Loucy (cell line): ENCODE data around the gene CEP72.

Experiments used
- H2AFZ ChIP-seq: fragments of 200-600 bp; sonication (generic); 2 replicates; pipeline ENCODE4 v1.6.0; 2016; ENCODE audit warnings: antibody characterized with exemption, mild to moderate bottlenecking, low read length, moderate library complexity
- H3F3A ChIP-seq: fragments of 200-600 bp; 2 replicates; pipeline ENCODE4 v1.6.0; 2016; ENCODE audit warnings: antibody characterized with exemption, low read depth, mild to moderate bottlenecking
- H3K27me3 ChIP-seq: fragments of 200-600 bp; sonication (generic); 2 replicates; pipeline ENCODE4 v1.6.1; 2014; ENCODE audit warnings: low read length, mild to moderate bottlenecking; ENCODE audit not compliant: insufficient read depth, poor library complexity, severe bottlenecking
- H3K36me3 ChIP-seq: fragments of 200-600 bp; sonication (generic); 2 replicates; pipeline ENCODE4 v1.6.1; 2016; ENCODE audit warnings: low read length; ENCODE audit not compliant: insufficient read depth
- H3K4me1 ChIP-seq: fragments of 200-600 bp; sonication (generic); 2 replicates; pipeline ENCODE4 v1.5.1; 2014; ENCODE audit warnings: low read length, mild to moderate bottlenecking; ENCODE audit not compliant: insufficient read depth, poor library complexity, severe bottlenecking
- H3K4me2 ChIP-seq: fragments of 200-600 bp; sonication (generic); 2 replicates; pipeline ENCODE4 v1.6.0; 2014; ENCODE audit warnings: antibody characterized with exemption, low read length, low read depth, mild to moderate bottlenecking; ENCODE audit not compliant: poor library complexity, severe bottlenecking
- H3K4me3 ChIP-seq: fragments of 200-600 bp; sonication (generic); 2 replicates; pipeline ENCODE4 v1.5.1; 2014; ENCODE audit warnings: low read length, mild to moderate bottlenecking, mixed read lengths; ENCODE audit not compliant: poor library complexity, severe bottlenecking
- H3K79me2 ChIP-seq: fragments of 200-600 bp; sonication (generic); 2 replicates; pipeline ENCODE4 v1.6.1; 2014; ENCODE audit warnings: low read length; ENCODE audit not compliant: insufficient read depth
- H3K9ac ChIP-seq: fragments of 200-600 bp; sonication (generic); 2 replicates; pipeline ENCODE4 v1.6.0; 2014; ENCODE audit warnings: mild to moderate bottlenecking, low read depth, low read length, moderate library complexity; ENCODE audit not compliant: poor library complexity, severe bottlenecking
- H3K9me2 ChIP-seq: fragments of 200-600 bp; sonication (generic); replicated peaks from 2 replicates; pipeline ENCODE4 v1.6.1; 2016; ENCODE audit warnings: low read depth, low read length, mixed read lengths
- H3K9me3 ChIP-seq: fragments of 200-600 bp; sonication (generic); 2 replicates; pipeline ENCODE4 v1.6.1; 2014; ENCODE audit warnings: mild to moderate bottlenecking, antibody characterized with exemption, low read length, low read depth; ENCODE audit not compliant: insufficient read depth
- H4K20me1 ChIP-seq: fragments of 200-600 bp; sonication (generic); 2 replicates; pipeline ENCODE4 v1.6.0; 2014; ENCODE audit warnings: antibody characterized with exemption, low read length, mild to moderate bottlenecking; ENCODE audit not compliant: insufficient read depth, poor library complexity, severe bottlenecking
- EZH2phosphoT487 ChIP-seq: fragments of 200-600 bp; IDR thresholded peaks from 2 replicates; pipeline ENCODE4 v1.6.1; 2018; ENCODE audit warnings: antibody characterized with exemption, mild to moderate bottlenecking, moderate library complexity, borderline replicate concordance
- TF ChIP-seq, protein P1 (sequence below): fragments of 200-600 bp; sonication (generic); conservative IDR thresholded peaks from 2 replicates; pipeline ENCODE4 v1.5.1; 2014; ENCODE audit warnings: mild to moderate bottlenecking, antibody characterized with exemption, low read length

CEP72 gene

GRCh38 chr5:606526-607399 lies 5.4 kb upstream of the CEP72 start:
- H3K4me3 ChIP-seq, result no peak overlapping the region
- no peak overlapping the region for H3K9ac ChIP-seq
- no peaks in the 10 kb centered on the region for H3K27me3 ChIP-seq
- no peaks in the 10 kb centered on the region for H3F3A ChIP-seq
- H3K9me3 ChIP-seq, result no peaks in the 10 kb centered on the region
- TF ChIP-seq, protein P1, sequence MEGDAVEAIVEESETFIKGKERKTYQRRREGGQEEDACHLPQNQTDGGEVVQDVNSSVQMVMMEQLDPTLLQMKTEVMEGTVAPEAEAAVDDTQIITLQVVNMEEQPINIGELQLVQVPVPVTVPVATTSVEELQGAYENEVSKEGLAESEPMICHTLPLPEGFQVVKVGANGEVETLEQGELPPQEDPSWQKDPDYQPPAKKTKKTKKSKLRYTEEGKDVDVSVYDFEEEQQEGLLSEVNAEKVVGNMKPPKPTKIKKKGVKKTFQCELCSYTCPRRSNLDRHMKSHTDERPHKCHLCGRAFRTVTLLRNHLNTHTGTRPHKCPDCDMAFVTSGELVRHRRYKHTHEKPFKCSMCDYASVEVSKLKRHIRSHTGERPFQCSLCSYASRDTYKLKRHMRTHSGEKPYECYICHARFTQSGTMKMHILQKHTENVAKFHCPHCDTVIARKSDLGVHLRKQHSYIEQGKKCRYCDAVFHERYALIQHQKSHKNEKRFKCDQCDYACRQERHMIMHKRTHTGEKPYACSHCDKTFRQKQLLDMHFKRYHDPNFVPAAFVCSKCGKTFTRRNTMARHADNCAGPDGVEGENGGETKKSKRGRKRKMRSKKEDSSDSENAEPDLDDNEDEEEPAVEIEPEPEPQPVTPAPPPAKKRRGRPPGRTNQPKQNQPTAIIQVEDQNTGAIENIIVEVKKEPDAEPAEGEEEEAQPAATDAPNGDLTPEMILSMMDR, result no peak
- no peak for TF ChIP-seq EZH2phosphoT487
- no peak overlapping the region for H2AFZ ChIP-seq
- H3K4me1 ChIP-seq, result peaks cover 8% of the 10 kb centered on the region
- no peaks in the 10 kb centered on the region for H3K9me2 ChIP-seq
- no peaks in the 10 kb centered on the region for H3K36me3 ChIP-seq
- H3K4me2 ChIP-seq, result no peak overlapping the region
- H4K20me1 ChIP-seq, result no peaks in the 10 kb centered on the region
- no peaks in the 10 kb centered on the region for H3K79me2 ChIP-seq

- no peaks in the 10 kb centered on the region for H3K9me2 ChIP-seq
- H3K36me3 ChIP-seq, result no peaks in the 10 kb centered on the region
- peaks cover 9% of the 10 kb centered on the region for H3K4me1 ChIP-seq
- no peaks in the 10 kb centered on the region for H4K20me1 ChIP-seq
- no peaks in the 10 kb centered on the region for H3K9me3 ChIP-seq
- H3K9ac ChIP-seq, result no peak overlapping the region
- no peak overlapping the region for H3K4me3 ChIP-seq
- peaks cover 5% of the 10 kb centered on the region for H3K79me2 ChIP-seq
- no peaks in the 10 kb centered on the region for H3K27me3 ChIP-seq
- H3K4me2 ChIP-seq, result no peak overlapping the region
- TF ChIP-seq, protein P1, result no peak
- no peak for TF ChIP-seq EZH2phosphoT487
- H2AFZ ChIP-seq, result no peak overlapping the region
- H3F3A ChIP-seq, result no peaks in the 10 kb centered on the region
Measured at GRCh38 chr5:607541-608428, 4.4 kb upstream of the CEP72 start.

DNA sequence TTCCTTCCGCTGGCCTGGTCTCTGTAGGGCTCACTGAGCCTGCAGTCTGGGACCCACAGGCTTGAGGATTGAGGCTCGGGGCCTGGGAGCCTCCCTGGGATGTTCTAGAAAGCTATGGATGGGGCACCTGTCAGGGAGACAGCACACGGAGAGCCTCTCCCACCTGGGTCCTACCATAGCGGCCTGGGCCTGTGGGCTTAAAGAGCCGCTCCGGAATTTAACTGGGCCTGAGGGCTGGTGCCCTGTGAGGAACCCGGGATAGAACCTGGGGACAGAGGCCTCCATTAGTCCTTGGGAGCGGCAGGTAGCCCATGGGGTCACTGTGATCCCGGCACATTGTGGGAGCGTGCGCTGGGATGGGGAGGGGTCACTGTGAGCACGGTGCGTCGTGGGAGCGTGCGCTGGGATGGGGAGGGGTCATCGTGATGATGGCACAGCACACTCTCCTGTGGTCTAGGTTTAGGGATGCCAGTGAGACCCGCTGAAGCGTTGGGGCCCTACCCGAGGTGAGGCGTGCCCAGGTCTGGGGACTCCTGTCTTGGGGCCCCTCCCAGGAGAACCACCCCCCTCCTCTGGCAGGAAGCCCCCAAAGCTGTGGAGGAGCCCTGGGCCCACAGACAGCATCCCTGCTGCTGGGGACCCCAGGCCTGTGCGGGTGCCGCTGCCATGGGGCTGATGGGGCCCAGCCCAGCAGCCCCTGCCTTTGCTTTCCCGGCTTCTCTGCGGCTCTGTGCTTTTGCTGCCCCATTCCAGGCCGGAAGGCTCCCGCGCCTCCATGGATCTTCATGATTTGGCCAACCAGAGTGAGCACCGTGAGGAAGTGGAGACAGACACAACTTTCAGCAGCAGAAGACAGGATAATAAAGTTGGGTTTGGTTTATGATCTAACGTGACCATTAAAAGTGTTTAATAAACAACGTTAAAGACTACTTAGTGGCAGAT lies 3.4 kb upstream of the CEP72 start:
- Histone ChIP-seq H3K36me3 (no peaks in the 10 kb centered on the region), H3K79me2 (peaks cover 14% of the 10 kb centered on the region), H3K9me3 (no peaks in the 10 kb centered on the region), H3K9ac (no peak overlapping the region), H2AFZ (no peak overlapping the region), H3K9me2 (no peaks in the 10 kb centered on the region), H3K4me2 (no peak overlapping the region), H3K4me1 (peaks cover 9% of the 10 kb centered on the region), H3F3A (no peaks in the 10 kb centered on the region), H3K27me3 (no peaks in the 10 kb centered on the region), H3K4me3 (no peak overlapping the region), H4K20me1 (no peaks in the 10 kb centered on the region)
- no peak for TF ChIP-seq EZH2phosphoT487
- TF ChIP-seq, protein P1, result no peak
